WTC11 (cell line): ENCODE measurements around the gene ALDOA. TPM values are rescaled to one million over a fixed set of nuclear protein-coding genes. Genes with fewer than 3 reads are reported as not detected.

Source experiments
- ATAC-seq: fragments of 200-7000 bp; cut with Tn5 transposase; 2 replicates; pipeline ENCODE4 v1.10.0; 2021; ENCODE audit warnings: mild to moderate bottlenecking, moderate library complexity
- CTCF ChIA-PET: fragments of 300-600 bp; sonication (Branson Sonifier 250); formaldehyde crosslinking; loops from one replicate; lab custom pipeline; 2021; ENCODE audit warnings: antibody characterized with exemption; lab: Charles Lee
- POLR2A ChIA-PET: fragments of 350-600 bp; sonication (Branson Sonifier 250); formaldehyde crosslinking; loops from one replicate; lab custom pipeline; 2021; ENCODE audit warnings: antibody characterized with exemption; lab: Charles Lee
- DNase-seq: peaks from one replicate; pipeline ENCODE4 v3.0.0; 2021; ENCODE audit warnings: low spot score
- H3K27ac Mint-ChIP-seq: 2 replicates; pipeline ENCODE4 v1.8.0; 2021; ENCODE audit warnings: mixed read lengths
- H3K27me3 Mint-ChIP-seq: 2 replicates; pipeline ENCODE4 v1.8.0; 2021; ENCODE audit warnings: low read depth, mild to moderate bottlenecking, moderate library complexity, mixed read lengths
- H3K36me3 Mint-ChIP-seq: 2 replicates; pipeline ENCODE4 v1.8.0; 2021; ENCODE audit warnings: mixed read lengths
- H3K4me1 Mint-ChIP-seq: 2 replicates; pipeline ENCODE4 v1.8.0; 2022; ENCODE audit warnings: mixed read lengths
- H3K4me3 Mint-ChIP-seq: 2 replicates; pipeline ENCODE4 v1.8.0; 2021; ENCODE audit warnings: mild to moderate bottlenecking, moderate library complexity, mixed read lengths
- H3K9me3 Mint-ChIP-seq: 2 replicates; pipeline ENCODE4 v1.8.0; 2021; ENCODE audit warnings: mixed read lengths
- AR ChIP-seq: fragments of 250-450 bp; sonication (Bioruptor Pico); IDR thresholded peaks from 2 replicates; pipeline ENCODE4 v1.9.0; 2021; ENCODE audit warnings: mild to moderate bottlenecking
- ATF3 ChIP-seq: sonication (generic); formaldehyde crosslinking; conservative IDR thresholded peaks from 2 replicates; pipeline ENCODE4 v1.8.1; 2022; ENCODE audit warnings: mild to moderate bottlenecking, missing genetic modification reagents
- CDX4 ChIP-seq: fragments of 250-450 bp; sonication (Bioruptor Pico); IDR thresholded peaks from 2 replicates; pipeline ENCODE4 v1.9.0; 2021; ENCODE audit warnings: moderate library complexity, mild to moderate bottlenecking, inconsistent platforms, borderline replicate concordance
- ESRRA ChIP-seq: sonication (generic); formaldehyde crosslinking; IDR thresholded peaks from 2 replicates; pipeline ENCODE4 v1.8.1; 2022; ENCODE audit warnings: mild to moderate bottlenecking, missing genetic modification reagents, borderline replicate concordance
- ETV6 ChIP-seq: sonication (generic); formaldehyde crosslinking; IDR thresholded peaks from 2 replicates; pipeline ENCODE4 v1.8.1; 2022; ENCODE audit warnings: mild to moderate bottlenecking, missing genetic modification reagents
- HMGXB4 ChIP-seq: sonication (generic); formaldehyde crosslinking; IDR thresholded peaks from 2 replicates; pipeline ENCODE4 v1.8.1; 2023; ENCODE audit warnings: mild to moderate bottlenecking, moderate library complexity, missing genetic modification reagents
- IRF1 ChIP-seq: sonication (generic); formaldehyde crosslinking; IDR thresholded peaks from 2 replicates; pipeline ENCODE4 v1.8.0; 2023; ENCODE audit warnings: missing genetic modification reagents
- NR1H2 ChIP-seq: sonication (generic); formaldehyde crosslinking; IDR thresholded peaks from 2 replicates; pipeline ENCODE4 v1.9.0; 2021; ENCODE audit warnings: mild to moderate bottlenecking, moderate library complexity, missing genetic modification reagents
- OVOL2 ChIP-seq: fragments of 250-450 bp; sonication (Bioruptor Pico); IDR thresholded peaks from 2 replicates; pipeline ENCODE4 v1.9.0; 2021; ENCODE audit warnings: mild to moderate bottlenecking, borderline replicate concordance
- PREB ChIP-seq: sonication (generic); formaldehyde crosslinking; IDR thresholded peaks from 2 replicates; pipeline ENCODE4 v1.8.1; 2022; ENCODE audit warnings: mild to moderate bottlenecking, missing genetic modification reagents, moderate library complexity, borderline replicate concordance
- PRRX2 ChIP-seq: fragments of 250-450 bp; sonication (Bioruptor Pico); IDR thresholded peaks from 2 replicates; pipeline ENCODE4 v1.8.0; 2021; ENCODE audit warnings: mild to moderate bottlenecking
- RELA ChIP-seq: sonication (generic); formaldehyde crosslinking; IDR thresholded peaks from 2 replicates; pipeline ENCODE4 v1.8.1; 2022; ENCODE audit warnings: missing genetic modification reagents, mild to moderate bottlenecking, borderline replicate concordance
- ZBTB21 ChIP-seq: sonication (generic); formaldehyde crosslinking; IDR thresholded peaks from 2 replicates; pipeline ENCODE4 v1.8.1; 2023; ENCODE audit warnings: mild to moderate bottlenecking, missing genetic modification reagents, borderline replicate concordance
- ZMAT4 ChIP-seq: fragments of 250-450 bp; sonication (Bioruptor Pico); IDR thresholded peaks from 2 replicates; pipeline ENCODE4 v1.9.0; 2021; ENCODE audit warnings: mild to moderate bottlenecking
- ZNF232 ChIP-seq: sonication (generic); formaldehyde crosslinking; IDR thresholded peaks from 2 replicates; pipeline ENCODE4 v1.8.0; 2022; ENCODE audit warnings: mild to moderate bottlenecking, missing genetic modification reagents
- total RNA-seq: library from RNA; stranded (reverse); gene quantifications from 3 replicates; pipeline ENCODE4 v1.2.3, GENCODE V29; 2021

ALDOA gene
- total RNA-seq, 1 experiment from 2014 or later = 1,537 TPM

GRCh38 chr16:30113031-30113710 lies 47.6 kb downstream of the ALDOA start, which contains the start of gene GDPD3 (continued):
- no peak for TF ChIP-seq PRRX2 (CRISPR knock-in tag)
- 0 out of 2 replicates have a peak, but pooled peaks have one; percentile 20 for TF ChIP-seq ATF3 (CRISPR knock-in tag)
- no peak for TF ChIP-seq RELA (CRISPR knock-in tag)
- TF ChIP-seq ZNF232 (CRISPR knock-in tag) = no peak
- TF ChIP-seq ZMAT4 (CRISPR knock-in tag) = no peak
- no peak for TF ChIP-seq HMGXB4 (CRISPR knock-in tag)
- no peak for TF ChIP-seq ETV6 (CRISPR knock-in tag)
- no peak for TF ChIP-seq ESRRA
- TF ChIP-seq OVOL2 (CRISPR knock-in tag) = no peak
- no peak for TF ChIP-seq CDX4
- TF ChIP-seq PREB (CRISPR knock-in tag) = no peak
- no peak for TF ChIP-seq ZBTB21 (CRISPR knock-in tag)
- no peak for TF ChIP-seq IRF1 (CRISPR knock-in tag)

- no peaks in the 10 kb centered on the region for H3K27me3 Mint-ChIP-seq
- TF ChIP-seq NR1H2 (CRISPR knock-in tag) (no peak), AR (no peak), PRRX2 (CRISPR knock-in tag) (no peak)
- TF ChIP-seq, all 79 proteins: peak for 0
- DNase-seq (no peak), ATAC-seq (no peak)
- Mint-ChIP-seq H3K4me3 (no peak overlapping the region), H3K9me3 (no peaks in the 10 kb centered on the region), H3K27ac (no peak overlapping the region), H3K4me1 (peaks cover 3% of the 10 kb centered on the region), H3K36me3 (no peaks in the 10 kb centered on the region; the same call in 1 of the 2 replicates)
- CTCF ChIA-PET = interaction anchor here (0.6 to 6.9 kb wide), 8 partner anchors 11 to 316 kb away, joined by 3 to 129 read pairs (median 16); partner anchors contain the start of genes CORO1A, DCTPP1, TBX6 and ZNF48
- POLR2A ChIA-PET = interaction anchor here (0.9 kb wide), 1 partner anchor 22 kb away, joined by 3 read pairs; the partner anchor contains the start of gene TBX6
Measured at GRCh38 chr16:30113711-30114333, 48.3 kb downstream of the ALDOA start.
